ENCODE data around the gene BTAF1.

BTAF1 gene

DNA sequence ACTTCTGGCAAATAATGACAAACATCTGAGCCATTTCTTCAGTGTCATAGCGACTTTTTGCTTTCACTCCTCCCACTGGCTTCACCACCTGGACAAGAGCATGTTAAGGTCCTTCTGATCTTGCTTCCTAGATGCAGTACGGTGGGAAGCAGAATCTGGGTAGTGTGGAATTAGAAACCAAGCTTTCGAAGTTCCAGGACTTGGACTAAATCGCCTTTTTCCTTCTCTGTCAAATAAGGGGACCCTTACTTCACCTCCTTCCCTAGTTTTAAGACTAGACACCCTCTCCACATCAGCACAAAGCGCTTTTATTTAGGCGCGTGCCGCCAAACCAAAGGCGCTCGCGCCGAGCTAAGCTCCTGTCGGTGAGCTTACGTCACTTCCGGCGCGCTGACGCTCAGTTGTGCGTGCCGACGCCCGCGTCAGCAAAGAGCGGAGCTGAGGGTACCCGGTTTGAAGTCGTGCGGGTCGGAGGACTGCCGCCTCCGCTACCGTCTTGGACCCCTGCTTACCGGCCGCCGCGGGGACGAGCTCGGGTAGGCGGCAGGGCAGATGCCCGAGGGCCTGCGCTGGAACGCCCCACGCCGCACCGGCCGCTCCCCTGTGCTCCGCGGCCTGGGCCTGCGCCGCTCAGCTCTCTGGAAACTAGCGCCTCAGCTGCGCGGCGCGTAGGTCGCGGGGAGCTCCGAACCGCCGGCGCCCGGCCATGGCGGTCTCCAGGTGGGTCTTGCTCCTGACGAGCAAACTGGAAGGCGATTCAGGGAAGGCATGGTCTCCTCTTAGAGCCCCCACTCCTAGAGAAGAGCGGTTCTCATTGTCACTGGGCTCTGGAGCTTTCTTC lies at the start of gene BTAF1:
TSS of gene BTAF1 (plus strand) at position 400 of the 841 bp plus-strand sequence. CDS start at position 707, 307 bp downstream.
- H3K27ac ChIP-seq, result peak within 1 kb of the TSS; percentile 84
- no peak for TF ChIP-seq ZFX (IDR thresholded peaks at IDR 0.05; ENCODE audit: borderline replicate concordance)
- TF ChIP-seq, protein P1, sequence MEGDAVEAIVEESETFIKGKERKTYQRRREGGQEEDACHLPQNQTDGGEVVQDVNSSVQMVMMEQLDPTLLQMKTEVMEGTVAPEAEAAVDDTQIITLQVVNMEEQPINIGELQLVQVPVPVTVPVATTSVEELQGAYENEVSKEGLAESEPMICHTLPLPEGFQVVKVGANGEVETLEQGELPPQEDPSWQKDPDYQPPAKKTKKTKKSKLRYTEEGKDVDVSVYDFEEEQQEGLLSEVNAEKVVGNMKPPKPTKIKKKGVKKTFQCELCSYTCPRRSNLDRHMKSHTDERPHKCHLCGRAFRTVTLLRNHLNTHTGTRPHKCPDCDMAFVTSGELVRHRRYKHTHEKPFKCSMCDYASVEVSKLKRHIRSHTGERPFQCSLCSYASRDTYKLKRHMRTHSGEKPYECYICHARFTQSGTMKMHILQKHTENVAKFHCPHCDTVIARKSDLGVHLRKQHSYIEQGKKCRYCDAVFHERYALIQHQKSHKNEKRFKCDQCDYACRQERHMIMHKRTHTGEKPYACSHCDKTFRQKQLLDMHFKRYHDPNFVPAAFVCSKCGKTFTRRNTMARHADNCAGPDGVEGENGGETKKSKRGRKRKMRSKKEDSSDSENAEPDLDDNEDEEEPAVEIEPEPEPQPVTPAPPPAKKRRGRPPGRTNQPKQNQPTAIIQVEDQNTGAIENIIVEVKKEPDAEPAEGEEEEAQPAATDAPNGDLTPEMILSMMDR (IDR thresholded peaks at IDR 0.05), result no peak

GRCh38 chr10:91875156-91875555 lies 48.4 kb upstream of the BTAF1 start:
- no peak overlapping the region for H3K27ac ChIP-seq
- TF ChIP-seq ZFX (IDR thresholded peaks at IDR 0.05; ENCODE audit: borderline replicate concordance), result no peak
- TF ChIP-seq, protein P1 (IDR thresholded peaks at IDR 0.05), result no peak

GRCh38 chr10:91875779-91876178 lies 47.8 kb upstream of the BTAF1 start:
- TF ChIP-seq, protein P1 (IDR thresholded peaks at IDR 0.05), result no peak
- no peak for TF ChIP-seq ZFX (IDR thresholded peaks at IDR 0.05; ENCODE audit: borderline replicate concordance)
- H3K27ac ChIP-seq, result no peak overlapping the region

DNA sequence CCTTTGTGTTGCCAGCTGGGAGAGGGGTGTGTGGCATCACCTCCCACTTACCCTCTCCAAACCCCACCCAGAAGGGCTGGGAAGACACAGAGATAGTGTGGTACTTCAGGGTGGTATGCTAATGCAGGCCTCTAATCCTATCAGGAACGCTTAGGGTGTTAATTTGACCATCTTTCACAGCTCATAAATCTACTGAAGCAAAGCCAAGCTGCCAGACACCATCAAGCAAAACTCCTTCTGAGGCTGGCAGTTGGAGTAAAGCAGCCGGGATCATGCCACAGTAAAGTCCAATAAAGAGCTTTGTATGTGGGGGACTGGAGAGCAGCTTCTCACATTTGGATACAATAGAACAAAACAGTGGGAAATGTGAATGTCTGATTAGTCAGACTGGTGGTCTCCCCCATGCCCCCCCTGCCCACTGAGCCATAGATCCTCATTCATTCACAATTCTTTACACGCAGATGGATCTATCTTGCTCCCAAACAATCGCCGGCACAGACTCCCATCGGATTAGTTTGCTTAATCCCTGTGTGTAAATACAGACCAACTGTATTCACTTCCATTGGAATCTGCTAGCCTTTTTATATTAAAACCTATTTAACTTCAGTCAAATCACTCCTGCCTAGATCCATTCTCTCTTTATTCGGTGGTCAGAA lies 43.9 kb upstream of the BTAF1 start:
- H3K27ac ChIP-seq, result peak overlapping the region; percentile 70
- no peak for TF ChIP-seq ZFX (IDR thresholded peaks at IDR 0.05; ENCODE audit: borderline replicate concordance)
- TF ChIP-seq, protein P1 (IDR thresholded peaks at IDR 0.05), result no peak

GRCh38 chr10:91880310-91880709 lies 43.3 kb upstream of the BTAF1 start:
- H3K27ac ChIP-seq, result peak overlapping the region; percentile 70
- TF ChIP-seq, protein P1 (IDR thresholded peaks at IDR 0.05), result peak; percentile 48
- no peak for TF ChIP-seq ZFX (IDR thresholded peaks at IDR 0.05; ENCODE audit: borderline replicate concordance)

GRCh38 chr10:91883549-91884444 lies 39.8 kb upstream of the BTAF1 start:
- no peak overlapping the region for H3K27ac ChIP-seq
- TF ChIP-seq ZFX (IDR thresholded peaks at IDR 0.05; ENCODE audit: borderline replicate concordance), result no peak
- TF ChIP-seq, protein P1 (IDR thresholded peaks at IDR 0.05), result no peak

Data from 22Rv1 (cell line).